Measurements from ENCODE around the gene CDK6.

The CDK6 gene

DNA sequence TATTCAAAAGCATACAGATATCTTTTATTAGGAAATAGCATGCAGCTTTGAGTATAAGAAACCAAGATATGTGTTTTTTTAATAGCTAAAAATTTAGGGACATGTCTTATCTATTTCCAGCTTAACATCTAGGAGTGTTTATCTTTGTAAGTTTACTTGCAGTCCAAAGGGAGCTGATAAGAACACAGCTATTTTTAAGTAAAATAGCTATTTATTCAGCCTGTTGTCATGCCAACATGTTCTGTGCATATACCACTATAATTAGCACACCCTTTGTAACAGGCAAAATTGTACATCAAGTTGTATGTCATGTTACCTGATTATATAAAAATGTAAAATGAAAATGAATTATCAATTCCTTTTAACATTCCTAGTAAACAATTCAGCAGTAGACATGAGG lies 275.8 kb downstream of the CDK6 start:
- Mint-ChIP-seq H3K9me3 (no peaks in the 10 kb centered on the region), H3K36me3 (ENCODE audit: low read depth) (peaks cover 28% of the 10 kb centered on the region), H3K4me3 (no peak overlapping the region), H3K4me1 (no peaks in the 10 kb centered on the region), H3K27ac (no peak overlapping the region), H3K27me3 (ENCODE audit: low read depth) (no peaks in the 10 kb centered on the region)
- TF ChIP-seq, protein P1, sequence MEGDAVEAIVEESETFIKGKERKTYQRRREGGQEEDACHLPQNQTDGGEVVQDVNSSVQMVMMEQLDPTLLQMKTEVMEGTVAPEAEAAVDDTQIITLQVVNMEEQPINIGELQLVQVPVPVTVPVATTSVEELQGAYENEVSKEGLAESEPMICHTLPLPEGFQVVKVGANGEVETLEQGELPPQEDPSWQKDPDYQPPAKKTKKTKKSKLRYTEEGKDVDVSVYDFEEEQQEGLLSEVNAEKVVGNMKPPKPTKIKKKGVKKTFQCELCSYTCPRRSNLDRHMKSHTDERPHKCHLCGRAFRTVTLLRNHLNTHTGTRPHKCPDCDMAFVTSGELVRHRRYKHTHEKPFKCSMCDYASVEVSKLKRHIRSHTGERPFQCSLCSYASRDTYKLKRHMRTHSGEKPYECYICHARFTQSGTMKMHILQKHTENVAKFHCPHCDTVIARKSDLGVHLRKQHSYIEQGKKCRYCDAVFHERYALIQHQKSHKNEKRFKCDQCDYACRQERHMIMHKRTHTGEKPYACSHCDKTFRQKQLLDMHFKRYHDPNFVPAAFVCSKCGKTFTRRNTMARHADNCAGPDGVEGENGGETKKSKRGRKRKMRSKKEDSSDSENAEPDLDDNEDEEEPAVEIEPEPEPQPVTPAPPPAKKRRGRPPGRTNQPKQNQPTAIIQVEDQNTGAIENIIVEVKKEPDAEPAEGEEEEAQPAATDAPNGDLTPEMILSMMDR (IDR thresholded peaks at IDR 0.05; ENCODE audit: unreplicated experiment in 3 of 3), result no peak

DNA sequence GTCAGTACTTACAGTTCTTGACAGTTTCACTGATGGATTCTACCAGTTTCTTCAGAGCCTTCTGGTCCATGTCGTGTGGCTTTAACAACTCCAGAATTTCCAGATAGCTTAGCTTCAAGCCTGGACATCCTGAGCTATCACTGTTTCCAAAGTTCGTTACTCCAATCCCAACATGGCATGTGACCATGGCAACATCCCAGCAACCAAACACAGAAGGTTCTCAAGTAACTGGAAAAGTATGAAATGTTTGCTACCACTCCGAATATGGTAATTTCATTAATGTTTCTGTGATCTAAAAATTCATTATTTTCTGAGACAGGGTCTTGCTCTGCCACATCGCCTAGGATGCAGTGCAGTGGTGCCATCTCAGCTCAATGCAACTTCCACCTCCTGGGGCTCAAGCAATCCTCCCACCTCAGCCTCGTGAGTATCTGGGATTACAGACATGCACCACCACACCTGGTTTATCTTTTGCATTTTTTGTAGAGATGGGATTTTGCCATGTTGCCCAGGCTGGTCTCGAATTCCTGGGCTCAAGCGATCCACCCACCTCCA lies 278.5 kb downstream of the CDK6 start:
- Mint-ChIP-seq H3K27me3 (ENCODE audit: low read depth) (no peaks in the 10 kb centered on the region), H3K36me3 (ENCODE audit: low read depth) (peaks cover 11% of the 10 kb centered on the region), H3K27ac (no peak overlapping the region), H3K4me3 (no peak overlapping the region), H3K9me3 (no peaks in the 10 kb centered on the region), H3K4me1 (no peaks in the 10 kb centered on the region)
- TF ChIP-seq, protein P1 (IDR thresholded peaks at IDR 0.05; ENCODE audit: unreplicated experiment in 3 of 3), result no peak

DNA sequence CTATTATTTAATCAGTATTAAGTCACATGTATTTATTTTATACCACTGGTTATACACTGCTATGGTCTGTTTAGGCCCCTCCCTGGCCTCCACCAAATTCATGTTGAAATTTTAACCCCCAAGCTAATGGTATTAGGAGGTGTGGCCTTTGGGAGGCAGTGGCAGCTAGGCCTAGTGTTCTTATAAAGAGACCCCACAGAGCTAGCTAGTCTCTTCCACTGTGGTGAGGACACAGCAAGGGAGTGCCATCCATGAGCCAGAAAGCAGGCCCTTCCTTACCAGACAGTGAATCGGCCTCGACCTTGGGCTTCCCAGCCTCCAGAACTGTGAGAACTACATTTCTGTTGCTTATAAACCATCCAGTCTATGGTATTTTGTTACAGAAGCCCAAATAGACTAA lies 279.1 kb downstream of the CDK6 start:
- Mint-ChIP-seq H3K27ac (no peak overlapping the region), H3K4me1 (no peaks in the 10 kb centered on the region)

More for the DNA sequence above, 279.1 kb downstream of the CDK6 start:
- TF ChIP-seq, protein P1 (IDR thresholded peaks at IDR 0.05; ENCODE audit: unreplicated experiment in 3 of 3), result no peak
- H3K36me3 Mint-ChIP-seq (ENCODE audit: low read depth), result peaks cover 8% of the 10 kb centered on the region
- H3K27me3 Mint-ChIP-seq (ENCODE audit: low read depth), result no peaks in the 10 kb centered on the region
- H3K4me3 Mint-ChIP-seq, result no peak overlapping the region
- H3K9me3 Mint-ChIP-seq, result no peaks in the 10 kb centered on the region
